Vagina (tissue), 2 donors: ENCODE results near the gene CPD.

Experiments used
- CTCF ChIP-seq, 3 experiments: fragments of 450-650 bp in 2 of 3; fragments of 200-600 bp in 1 of 3; sonication (generic) in 1 of 3; IDR thresholded peaks; one replicate each; pipeline ENCODE4 v1.5.1; 2017 to 2019; ENCODE audit warnings: antibody characterized with exemption in 3 of 3, mild to moderate bottlenecking in 2 of 3, moderate library complexity in 2 of 3
- POLR2A ChIP-seq, 2 donors: fragments of 450-650 bp; IDR thresholded peaks; one replicate each; pipeline ENCODE4 v1.6.1; 2017; ENCODE audit warnings: antibody characterized with exemption in 2 of 2, mild to moderate bottlenecking in 2 of 2, moderate library complexity in 2 of 2
- POLR2AphosphoS5 ChIP-seq, 2 donors: sonication (generic); formaldehyde crosslinking; IDR thresholded peaks; one replicate each; pipeline ENCODE4 v1.9.0; 2017; ENCODE audit warnings: antibody characterized with exemption in 2 of 2, mild to moderate bottlenecking in 2 of 2, low read depth in 1 of 2; ENCODE audit not compliant: insufficient read depth in 1 of 2

- TF ChIP-seq CTCF (IDR thresholded peaks at IDR 0.05): no peak
- TF ChIP-seq POLR2A (IDR thresholded peaks at IDR 0.05): no peak
- no peak for TF ChIP-seq POLR2AphosphoS5 (IDR thresholded peaks at IDR 0.05; ENCODE audit: insufficient read depth in 1 of 2, low read depth in 1 of 2)
Observed at GRCh38 chr17:30414486-30414885, 35.8 kb downstream of the CPD start.
